ENCODE data around the gene CDK3. TPM values are rescaled to one million over a fixed set of nuclear protein-coding genes. Genes with fewer than 3 reads are reported as not detected.

Gene CDK3
- total RNA-seq, 5 donors from 2014 or later (not counting 1 experiment from before 2014, with no cell fraction given): 7.5 to 12.1 (median 9.0) TPM

DNA sequence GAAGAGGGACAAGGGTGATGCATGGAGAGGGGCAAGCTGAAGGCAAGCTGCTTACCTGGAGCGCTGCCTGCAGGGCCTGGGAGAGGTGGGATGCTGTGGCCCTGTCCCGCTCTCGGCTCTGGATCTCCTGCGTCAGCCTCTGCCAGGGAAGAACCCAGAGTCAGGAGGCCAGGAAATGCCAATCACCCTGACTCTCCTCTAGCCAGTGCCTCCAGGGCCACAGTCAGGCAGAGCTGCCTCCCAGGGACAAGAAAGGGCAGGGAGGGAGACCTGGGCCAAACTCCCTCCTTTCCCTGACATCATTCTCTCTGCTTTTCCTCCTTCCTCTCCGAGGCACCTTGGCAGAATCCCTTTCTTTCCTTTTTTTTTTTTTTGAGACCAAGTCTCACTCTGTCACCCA is 11.3 kb downstream of the CDK3 start:
- peaks cover 0 to 13% of the 10 kb centered on the region in 2 experiments for H3K4me1 ChIP-seq (ENCODE audit: control insufficient read depth in 1 of 2, extremely low read depth in 1 of 2, insufficient read depth in 2 of 2, low read length in 2 of 2)
- H3K27me3 Mint-ChIP-seq: no peaks in the 10 kb centered on the region
- CTCF ChIA-PET: interaction anchor here in 1 of 2 donors (1.8 kb wide), 1 partner anchor 9 kb away, joined by 5 read pairs; no protein-coding TSS in a partner anchor
- no peak overlapping the region for H3K27ac ChIP-seq (ENCODE audit: low read length)
- POLR2A ChIA-PET: no interaction called here
- no peaks in the 10 kb centered on the region for H3K9me3 Mint-ChIP-seq
- H3K27ac Mint-ChIP-seq: no peak overlapping the region
- DNase-seq (no peak), ATAC-seq (replicated peaks in 1 of 4) (no peak)
- H3K4me3 ChIP-seq (ENCODE audit: control insufficient read depth in 1 of 2, extremely low read depth in 1 of 2, low read length in 1 of 2): no peak overlapping the region
- H3K4me1 Mint-ChIP-seq: peaks cover 5 to 7% (median 5%) of the 10 kb centered on the region in 3 donors
- no peaks in the 10 kb centered on the region for H3K9me3 ChIP-seq
- no peaks in the 10 kb centered on the region for H3K36me3 ChIP-seq (ENCODE audit: control insufficient read depth in 2 of 2, extremely low read depth in 1 of 2, insufficient read depth in 1 of 2, low read length in 1 of 2)
- no peak overlapping the region for H3K4me3 Mint-ChIP-seq
- 95% methylated on average over 4 of the region's 5 CpGs for WGBS (ENCODE audit: insufficient coverage)
- H3K36me3 Mint-ChIP-seq: no peaks in the 10 kb centered on the region
- peaks cover 0 to 13% of the 10 kb centered on the region in 2 experiments for H3K27me3 ChIP-seq (replicated peaks in 1 of 2; ENCODE audit: control insufficient read depth in 2 of 2, extremely low read depth in 1 of 2, insufficient read depth in 2 of 2, low read length in 1 of 2)

DNA sequence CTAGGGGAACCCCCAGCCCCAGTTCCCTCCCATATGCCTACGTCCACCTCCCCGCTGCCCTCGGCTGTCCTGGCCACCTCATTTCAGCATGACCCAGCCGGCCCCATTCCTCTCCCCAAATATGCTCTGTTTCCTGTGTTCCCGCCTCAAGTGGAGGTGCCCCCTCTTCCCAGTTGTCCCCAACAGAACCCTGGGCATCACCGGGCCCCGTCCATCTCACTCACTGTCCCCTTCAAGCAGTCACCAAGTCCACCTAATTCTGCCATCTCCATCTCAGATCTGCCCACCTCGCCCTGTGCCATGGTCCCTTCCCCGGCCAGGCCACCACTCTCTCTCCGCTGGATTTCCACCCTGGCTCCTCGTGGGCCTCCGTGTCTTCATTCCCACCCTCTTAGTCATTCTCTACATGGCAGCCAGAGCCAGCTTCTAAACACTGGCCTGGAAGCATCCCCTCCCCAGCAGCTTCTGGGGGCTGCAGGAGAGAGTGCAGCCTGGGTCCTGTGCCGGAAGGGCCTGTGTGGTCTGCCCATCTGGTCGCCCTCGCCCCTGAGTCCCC is 12.8 kb downstream of the CDK3 start:
- CTCF ChIA-PET: interaction anchor here (0.7 to 1.4 kb wide), 8 partner anchors 52 to 288 kb away, joined by 3 to 4 read pairs (median 4); no protein-coding TSS in a partner anchor
- no peaks in the 10 kb centered on the region for H3K9me3 ChIP-seq
- no peaks in the 10 kb centered on the region for H3K9me3 Mint-ChIP-seq

DNA sequence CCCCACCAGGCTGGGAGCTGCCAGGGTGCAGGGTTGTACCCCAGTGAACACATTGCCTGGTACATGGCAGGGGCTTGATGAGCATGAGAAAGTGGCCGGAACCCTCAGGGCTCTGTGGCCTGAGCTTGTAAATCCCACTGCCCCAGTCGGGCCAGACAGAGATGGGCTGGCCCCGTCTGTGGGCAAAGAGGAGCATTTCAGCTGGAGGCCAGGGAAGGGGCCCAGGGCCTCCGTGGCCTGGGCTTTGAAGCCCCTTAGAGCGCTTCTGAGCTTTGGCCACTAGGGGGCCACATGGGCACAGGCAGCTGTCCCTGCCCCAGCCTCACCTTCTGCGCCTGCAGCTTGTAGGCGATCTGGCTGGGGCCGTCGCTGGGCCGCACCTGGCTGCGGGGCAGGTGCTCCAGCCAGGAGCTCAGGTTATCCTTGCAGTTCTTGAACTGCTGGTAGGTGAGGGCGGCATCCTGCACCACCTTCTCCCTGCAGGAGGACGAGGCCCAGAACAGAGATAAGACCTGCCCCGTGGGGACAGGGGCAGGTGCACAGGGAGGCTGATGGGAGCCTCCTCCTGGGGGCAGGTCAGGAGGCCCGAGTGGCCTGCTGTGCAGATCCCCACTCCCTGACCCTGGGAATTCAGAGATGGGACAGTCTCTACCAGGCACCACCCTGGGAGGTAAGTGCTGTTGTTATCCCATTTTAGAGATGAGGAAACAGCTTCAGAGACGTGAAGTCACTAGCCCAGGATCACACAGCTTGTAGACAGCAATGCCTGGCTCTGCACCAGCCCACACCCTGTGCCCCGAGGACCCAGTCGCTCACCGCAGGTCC is 13.7 kb downstream of the CDK3 start:
- ATAC-seq (replicated peaks in 1 of 4): peak; percentile 95 to 98 (median 96)
- H3K36me3 Mint-ChIP-seq: no peaks in the 10 kb centered on the region
- H3K9me3 Mint-ChIP-seq: no peaks in the 10 kb centered on the region
- H3K36me3 ChIP-seq (ENCODE audit: control insufficient read depth in 2 of 2, extremely low read depth in 1 of 2, insufficient read depth in 1 of 2, low read length in 1 of 2): no peaks in the 10 kb centered on the region
- DNase-seq: peak; percentile 51 to 86 (median 70)
- ChIA-PET POLR2A (no interaction called here), CTCF (interaction anchor here (0.6 to 1.4 kb wide), 16 partner anchors 10 to 287 kb away, joined by 3 to 5 read pairs (median 4); no protein-coding TSS in a partner anchor)
- no peaks in the 10 kb centered on the region for H3K9me3 ChIP-seq
- peak overlapping the region in 1 of 2 donors; percentile 74 for H3K27ac Mint-ChIP-seq
- peaks cover 5 to 7% (median 5%) of the 10 kb centered on the region in 3 donors for H3K4me1 Mint-ChIP-seq
- 34% methylated on average over 19 of the region's 19 CpGs for WGBS (ENCODE audit: insufficient coverage)
- H3K27ac ChIP-seq (ENCODE audit: low read length): no peak overlapping the region
- H3K27me3 ChIP-seq (replicated peaks in 1 of 2; ENCODE audit: control insufficient read depth in 2 of 2, extremely low read depth in 1 of 2, insufficient read depth in 2 of 2, low read length in 1 of 2): peaks cover 0 to 13% of the 10 kb centered on the region in 2 experiments
- peaks cover 0 to 13% of the 10 kb centered on the region in 2 experiments for H3K4me1 ChIP-seq (ENCODE audit: control insufficient read depth in 1 of 2, extremely low read depth in 1 of 2, insufficient read depth in 2 of 2, low read length in 2 of 2)
- no peak overlapping the region for H3K4me3 ChIP-seq (ENCODE audit: control insufficient read depth in 1 of 2, extremely low read depth in 1 of 2, low read length in 1 of 2)
- H3K4me3 Mint-ChIP-seq: peak overlapping the region in 2 of 3 donors; percentile 28 to 30
- H3K27me3 Mint-ChIP-seq: no peaks in the 10 kb centered on the region

More for the DNA sequence above, 12.8 kb downstream of the CDK3 start:
- H3K36me3 Mint-ChIP-seq: no peaks in the 10 kb centered on the region
- Histone ChIP-seq H3K27ac (ENCODE audit: low read length) (no peak overlapping the region), H3K27me3 (replicated peaks in 1 of 2; ENCODE audit: control insufficient read depth in 2 of 2, extremely low read depth in 1 of 2, insufficient read depth in 2 of 2, low read length in 1 of 2) (peaks cover 0 to 13% of the 10 kb centered on the region in 2 experiments), H3K36me3 (ENCODE audit: control insufficient read depth in 2 of 2, extremely low read depth in 1 of 2, insufficient read depth in 1 of 2, low read length in 1 of 2) (no peaks in the 10 kb centered on the region), H3K4me3 (ENCODE audit: control insufficient read depth in 1 of 2, extremely low read depth in 1 of 2, low read length in 1 of 2) (no peak overlapping the region), H3K4me1 (ENCODE audit: control insufficient read depth in 1 of 2, extremely low read depth in 1 of 2, insufficient read depth in 2 of 2, low read length in 2 of 2) (peaks cover 0 to 13% of the 10 kb centered on the region in 2 experiments)
- ATAC-seq (replicated peaks in 1 of 4) (no peak), DNase-seq (no peak)
- 84% methylated on average over 13 of the region's 15 CpGs for WGBS (ENCODE audit: insufficient coverage)
- H3K27me3 Mint-ChIP-seq: no peaks in the 10 kb centered on the region
- peaks cover 5 to 7% (median 5%) of the 10 kb centered on the region in 3 donors for H3K4me1 Mint-ChIP-seq
- POLR2A ChIA-PET: no interaction called here
- H3K27ac Mint-ChIP-seq: no peak overlapping the region
- H3K4me3 Mint-ChIP-seq: no peak overlapping the region

DNA sequence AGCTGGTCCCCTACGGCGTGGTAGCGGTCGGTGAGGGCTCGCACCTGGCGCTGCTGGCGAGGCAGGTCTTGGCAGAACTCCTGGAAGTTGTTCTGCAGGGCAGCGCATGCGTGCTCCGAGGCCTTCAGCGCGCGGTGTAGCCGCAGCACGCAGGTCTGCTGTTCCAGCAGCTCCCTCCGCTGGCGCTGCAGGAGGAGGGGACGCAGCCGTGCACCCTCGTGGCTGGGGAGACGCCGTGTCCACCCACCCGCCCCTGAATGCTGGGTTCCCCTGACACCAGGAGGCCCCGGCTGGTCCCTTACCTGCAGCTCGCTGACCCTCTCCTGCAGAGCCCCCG is 14.2 kb downstream of the CDK3 start:
- CTCF ChIA-PET: interaction anchor here (0.6 to 1.4 kb wide), 14 partner anchors 11 to 286 kb away, joined by 3 to 5 read pairs (median 3); no protein-coding TSS in a partner anchor
- Mint-ChIP-seq H3K36me3 (no peaks in the 10 kb centered on the region), H3K27me3 (no peaks in the 10 kb centered on the region), H3K9me3 (no peaks in the 10 kb centered on the region), H3K4me1 (peaks cover 5% of the 10 kb centered on the region in 3 donors), H3K27ac (no peak overlapping the region), H3K4me3 (no peak overlapping the region)
- Histone ChIP-seq H3K27me3 (replicated peaks in 1 of 2; ENCODE audit: control insufficient read depth in 2 of 2, extremely low read depth in 1 of 2, insufficient read depth in 2 of 2, low read length in 1 of 2) (peaks cover 0 to 13% of the 10 kb centered on the region in 2 experiments), H3K9me3 (no peaks in the 10 kb centered on the region), H3K4me3 (ENCODE audit: control insufficient read depth in 1 of 2, extremely low read depth in 1 of 2, low read length in 1 of 2) (no peak overlapping the region), H3K4me1 (ENCODE audit: control insufficient read depth in 1 of 2, extremely low read depth in 1 of 2, insufficient read depth in 2 of 2, low read length in 2 of 2) (peaks cover 0 to 13% of the 10 kb centered on the region in 2 experiments), H3K27ac (ENCODE audit: low read length) (no peak overlapping the region), H3K36me3 (ENCODE audit: control insufficient read depth in 2 of 2, extremely low read depth in 1 of 2, insufficient read depth in 1 of 2, low read length in 1 of 2) (no peaks in the 10 kb centered on the region)
- no peak for ATAC-seq (replicated peaks in 1 of 4)
- 92% methylated on average over 23 of the region's 26 CpGs for WGBS (ENCODE audit: insufficient coverage)
- POLR2A ChIA-PET: no interaction called here
- no peak for DNase-seq

DNA sequence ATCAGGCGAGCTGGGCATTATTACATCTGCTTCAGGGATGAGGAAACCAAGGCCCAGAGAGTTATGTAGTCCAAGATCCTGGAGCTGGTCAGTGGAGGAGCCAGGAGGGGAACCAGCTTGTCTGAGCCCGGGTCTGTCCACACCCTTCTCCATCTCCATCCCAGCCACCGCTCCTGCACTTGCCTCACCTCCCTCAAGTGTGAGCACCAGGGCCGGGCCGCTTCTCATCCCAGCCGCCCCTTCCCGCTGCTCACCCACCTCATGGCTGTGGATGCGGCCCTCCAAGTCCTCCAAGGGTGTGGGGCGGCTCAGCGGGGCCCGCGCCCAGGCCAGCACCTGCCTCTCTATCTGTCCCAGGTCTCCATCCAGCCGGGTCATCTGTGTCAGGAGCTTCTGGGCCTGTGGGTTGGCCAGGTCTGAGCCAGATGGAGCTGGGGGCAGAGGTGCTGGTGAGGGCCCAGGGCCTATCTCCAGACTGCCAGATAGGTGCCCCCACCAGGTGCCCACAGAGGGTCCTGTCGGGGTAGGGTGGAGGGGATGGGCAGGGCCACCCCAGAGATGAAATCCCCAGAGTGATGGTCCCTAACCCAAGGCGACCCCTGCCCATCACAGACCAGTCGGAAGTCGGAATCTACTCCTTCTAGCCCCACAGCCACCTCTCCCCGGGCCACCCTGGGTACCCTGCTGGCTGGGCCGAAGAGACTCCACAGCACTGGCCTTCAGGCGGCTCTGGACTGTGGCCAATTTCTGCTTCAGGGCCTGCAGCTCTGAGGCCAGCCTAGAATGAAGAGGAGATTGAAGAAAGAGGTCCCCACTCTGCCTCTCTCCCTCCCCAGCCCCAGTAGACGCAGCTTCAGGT is 17.1 kb downstream of the CDK3 start:
- 70% methylated on average over 5 of the region's 21 CpGs for WGBS (ENCODE audit: insufficient coverage)
- Histone ChIP-seq H3K27me3 (replicated peaks in 1 of 2; ENCODE audit: control insufficient read depth in 2 of 2, extremely low read depth in 1 of 2, insufficient read depth in 2 of 2, low read length in 1 of 2) (peaks cover 0 to 13% of the 10 kb centered on the region in 2 experiments), H3K27ac (ENCODE audit: low read length) (no peak overlapping the region), H3K36me3 (ENCODE audit: control insufficient read depth in 2 of 2, extremely low read depth in 1 of 2, insufficient read depth in 1 of 2, low read length in 1 of 2) (no peaks in the 10 kb centered on the region), H3K9me3 (no peaks in the 10 kb centered on the region), H3K4me1 (ENCODE audit: control insufficient read depth in 1 of 2, extremely low read depth in 1 of 2, insufficient read depth in 2 of 2, low read length in 2 of 2) (peaks cover 0 to 13% of the 10 kb centered on the region in 2 experiments), H3K4me3 (ENCODE audit: control insufficient read depth in 1 of 2, extremely low read depth in 1 of 2, low read length in 1 of 2) (no peak overlapping the region)
- Mint-ChIP-seq H3K9me3 (no peaks in the 10 kb centered on the region), H3K36me3 (no peaks in the 10 kb centered on the region), H3K27me3 (no peaks in the 10 kb centered on the region), H3K4me3 (no peak overlapping the region), H3K27ac (no peak overlapping the region), H3K4me1 (peaks cover 5% of the 10 kb centered on the region in 3 donors)
- no peak for ATAC-seq (replicated peaks in 1 of 4)
- CTCF ChIA-PET: interaction anchor here (0.6 kb wide), 2 partner anchors 12 to 353 kb away, joined by 3 read pairs; no protein-coding TSS in a partner anchor
- POLR2A ChIA-PET: no interaction called here
- no peak for DNase-seq

DNA sequence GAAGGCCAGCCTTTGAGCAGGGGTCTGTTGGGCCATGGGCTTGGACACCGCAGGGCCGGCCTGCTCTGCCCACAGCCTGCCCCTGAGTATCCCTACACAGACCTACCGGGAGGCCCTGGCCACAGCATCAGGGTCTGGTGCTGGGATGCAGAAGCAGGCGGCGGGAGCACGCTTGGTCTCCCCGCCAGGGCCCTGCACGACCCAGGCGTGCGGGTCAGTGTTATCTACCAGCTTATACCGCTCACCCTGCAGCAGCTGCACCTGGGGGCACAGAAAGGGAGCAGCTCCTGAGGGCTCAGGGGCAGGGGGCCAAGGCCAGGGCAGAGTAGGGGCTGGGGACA is 17.7 kb downstream of the CDK3 start:
- Histone ChIP-seq H3K27me3 (replicated peaks in 1 of 2; ENCODE audit: control insufficient read depth in 2 of 2, extremely low read depth in 1 of 2, insufficient read depth in 2 of 2, low read length in 1 of 2) (peaks cover 0 to 11% of the 10 kb centered on the region in 2 experiments), H3K36me3 (ENCODE audit: control insufficient read depth in 2 of 2, extremely low read depth in 1 of 2, insufficient read depth in 1 of 2, low read length in 1 of 2) (no peaks in the 10 kb centered on the region), H3K4me3 (ENCODE audit: control insufficient read depth in 1 of 2, extremely low read depth in 1 of 2, low read length in 1 of 2) (no peak overlapping the region), H3K4me1 (ENCODE audit: control insufficient read depth in 1 of 2, extremely low read depth in 1 of 2, insufficient read depth in 2 of 2, low read length in 2 of 2) (peaks cover 0 to 13% of the 10 kb centered on the region in 2 experiments), H3K27ac (ENCODE audit: low read length) (no peak overlapping the region), H3K9me3 (no peaks in the 10 kb centered on the region)
- ATAC-seq (replicated peaks in 1 of 4): no peak
- Mint-ChIP-seq H3K4me1 (peaks cover 5% of the 10 kb centered on the region in 3 donors), H3K36me3 (no peaks in the 10 kb centered on the region), H3K9me3 (no peaks in the 10 kb centered on the region), H3K27me3 (no peaks in the 10 kb centered on the region), H3K4me3 (no peak overlapping the region), H3K27ac (no peak overlapping the region)
- ChIA-PET POLR2A (no interaction called here), CTCF (interaction anchor here (0.6 kb wide), 2 partner anchors 11 to 199 kb away, joined by 3 to 4 read pairs; no protein-coding TSS in a partner anchor)
- DNase-seq: no peak
- WGBS (ENCODE audit: insufficient coverage): 97% methylated on average over 8 of the region's 11 CpGs
